Stimulated activated CD4-positive, alpha-beta T cell treated with anti-CD3 and anti-CD28 coated beads, TNF-alpha, amount 100 ng/mL, for 4 hours (primary cell): ENCODE data around the gene PIP5K1B.
"Not testable (repeated sequence)": the region's sequence is repeated elsewhere in the genome, so short reads cannot be mapped to it uniquely, and the experiment has no call there.

Source experiments
- DNase-seq, 3 experiments: peaks; one replicate each; pipeline ENCODE4 v3.0.0-alpha.2; 2020; ENCODE audit warnings: low read depth in 3 of 3

PIP5K1B gene

DNA sequence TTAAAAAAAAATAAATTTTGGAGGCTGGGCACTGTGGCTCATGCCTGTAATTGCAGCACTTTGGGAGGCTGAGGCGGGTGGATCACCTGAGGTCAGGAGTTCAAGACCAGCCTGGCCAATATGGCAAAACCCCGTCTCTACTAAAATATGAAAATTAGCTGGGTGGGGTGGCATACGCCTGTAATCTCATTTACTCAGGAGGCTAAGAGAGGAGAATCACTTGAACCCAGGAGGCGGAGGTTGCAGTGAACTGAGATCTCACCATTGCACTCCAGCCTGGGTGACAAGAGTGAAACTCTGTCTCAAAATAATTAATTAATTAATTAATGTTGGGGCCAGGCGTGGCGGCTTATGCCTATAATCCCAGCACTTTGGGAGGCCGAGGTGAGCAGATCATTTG is 281.9 kb downstream of the PIP5K1B start:
- DNase-seq, result not testable (repeated sequence)

DNA sequence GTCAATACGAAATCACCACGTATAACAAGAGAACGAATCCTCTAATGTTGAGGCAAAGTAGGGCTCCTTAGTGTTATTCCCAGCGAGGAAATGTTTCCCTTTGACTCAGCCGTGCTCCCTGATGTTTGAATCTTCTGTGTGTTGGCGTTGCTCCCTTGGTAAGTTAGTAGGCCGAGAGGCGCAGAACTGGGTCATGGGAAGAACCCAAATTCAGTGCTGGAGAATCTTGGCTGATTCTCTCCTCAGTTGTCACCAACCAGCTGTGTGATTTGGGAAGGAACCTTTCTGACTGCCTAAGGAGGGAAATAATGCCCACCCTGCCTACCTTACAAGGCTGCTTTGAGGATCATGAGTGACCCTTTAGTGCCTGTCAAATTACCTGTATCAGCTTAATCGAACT is 286.4 kb downstream of the PIP5K1B start:
- DNase-seq, result no peak

DNA sequence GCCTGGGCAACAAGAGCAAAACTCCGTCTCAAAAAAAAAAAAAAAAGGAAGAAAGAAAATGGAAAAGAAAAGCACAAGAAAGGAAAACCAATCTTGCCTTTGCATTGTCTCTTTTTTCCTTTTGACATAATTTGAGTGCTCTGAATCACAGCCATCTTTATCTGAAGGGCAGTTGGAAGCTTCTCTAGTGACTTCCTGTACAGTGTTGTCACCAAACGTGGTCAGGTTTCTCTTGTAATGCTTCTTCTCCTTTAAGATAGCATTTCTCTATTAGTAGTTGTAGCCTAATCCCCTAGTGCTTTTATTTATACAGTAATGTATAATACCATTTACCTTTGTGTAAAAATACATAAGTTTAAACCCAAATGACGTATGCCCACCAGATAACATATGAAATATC is 290.7 kb downstream of the PIP5K1B start:
- DNase-seq, result no peak

DNA sequence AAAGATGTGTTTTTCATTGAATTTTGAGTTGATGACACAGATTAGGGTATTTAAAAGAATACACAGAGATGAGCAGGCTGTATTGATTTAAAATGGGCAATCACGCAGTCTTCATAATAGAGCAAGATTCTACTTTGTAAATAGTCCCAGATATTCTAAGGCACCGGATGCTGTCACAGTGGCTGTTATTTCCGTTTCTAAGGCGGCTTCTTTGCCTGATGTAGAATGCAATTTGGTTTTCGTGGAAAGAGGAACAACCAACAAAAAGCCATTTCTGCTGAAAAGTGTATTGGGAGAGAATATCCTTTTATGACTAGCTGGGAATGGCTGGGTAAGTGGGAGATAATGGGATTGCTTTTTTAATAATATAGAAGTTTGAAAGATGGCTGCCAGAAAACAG is 291.4 kb downstream of the PIP5K1B start:
- no peak for DNase-seq

DNA sequence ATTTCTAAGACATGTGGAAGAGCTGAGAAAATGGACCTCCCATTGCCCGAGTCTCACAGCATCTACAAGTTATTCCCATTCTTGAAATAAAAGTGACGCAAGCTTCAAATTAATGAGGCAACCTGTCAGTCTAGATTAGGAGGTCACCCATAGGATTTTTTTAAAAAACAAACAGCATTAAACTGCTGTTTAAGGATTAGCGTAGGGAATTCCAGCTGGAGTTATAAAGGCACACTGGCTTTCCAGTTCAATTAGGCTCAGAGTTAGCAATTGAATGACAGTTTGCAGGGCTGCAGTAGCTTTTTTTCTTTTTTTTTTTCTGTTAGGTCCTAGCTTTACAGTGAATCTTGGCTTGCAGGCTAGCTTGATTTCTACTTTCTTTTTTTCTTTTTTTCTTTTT is 292.6 kb downstream of the PIP5K1B start:
- no peak for DNase-seq

DNA sequence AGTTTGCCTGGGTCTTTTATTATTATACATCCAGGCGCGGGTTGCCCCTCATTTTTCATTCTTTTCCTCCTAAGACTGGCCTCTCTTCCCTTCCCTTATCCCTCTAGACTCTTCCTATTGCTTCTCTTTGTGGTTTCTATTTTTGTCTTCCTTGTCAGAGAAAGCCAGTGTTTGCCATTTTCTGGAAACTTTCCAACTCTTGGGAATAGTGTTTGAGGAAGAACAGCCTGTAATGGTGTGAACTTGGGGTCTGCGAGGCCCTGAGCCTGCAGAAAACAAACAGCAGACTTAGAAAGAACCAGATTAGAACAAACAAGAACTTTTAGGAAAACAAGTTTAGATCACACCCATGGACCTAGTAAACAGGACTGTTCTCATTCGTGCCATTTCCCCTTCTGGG is 293.3 kb downstream of the PIP5K1B start:
- no peak for DNase-seq

DNA sequence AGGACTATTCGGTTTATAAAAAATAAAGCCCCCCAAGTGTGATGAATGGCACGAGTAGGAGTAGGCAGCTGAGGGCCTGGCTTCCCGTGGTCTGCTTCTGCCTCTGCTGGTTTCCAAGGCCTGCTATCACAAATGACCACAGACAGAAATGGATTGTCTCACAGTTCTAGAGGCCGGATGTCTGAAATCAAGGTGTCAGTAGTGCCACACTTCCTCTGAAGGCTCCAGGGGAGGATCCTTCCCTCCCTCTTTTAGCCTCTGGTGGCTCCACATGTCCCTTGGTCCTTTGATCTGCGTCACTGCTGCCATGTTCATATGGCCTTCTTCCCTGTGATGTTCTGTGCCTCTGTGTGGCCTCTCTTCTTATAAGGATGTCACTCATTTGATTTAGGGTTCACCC is 293.8 kb downstream of the PIP5K1B start:
- no peak for DNase-seq

DNA sequence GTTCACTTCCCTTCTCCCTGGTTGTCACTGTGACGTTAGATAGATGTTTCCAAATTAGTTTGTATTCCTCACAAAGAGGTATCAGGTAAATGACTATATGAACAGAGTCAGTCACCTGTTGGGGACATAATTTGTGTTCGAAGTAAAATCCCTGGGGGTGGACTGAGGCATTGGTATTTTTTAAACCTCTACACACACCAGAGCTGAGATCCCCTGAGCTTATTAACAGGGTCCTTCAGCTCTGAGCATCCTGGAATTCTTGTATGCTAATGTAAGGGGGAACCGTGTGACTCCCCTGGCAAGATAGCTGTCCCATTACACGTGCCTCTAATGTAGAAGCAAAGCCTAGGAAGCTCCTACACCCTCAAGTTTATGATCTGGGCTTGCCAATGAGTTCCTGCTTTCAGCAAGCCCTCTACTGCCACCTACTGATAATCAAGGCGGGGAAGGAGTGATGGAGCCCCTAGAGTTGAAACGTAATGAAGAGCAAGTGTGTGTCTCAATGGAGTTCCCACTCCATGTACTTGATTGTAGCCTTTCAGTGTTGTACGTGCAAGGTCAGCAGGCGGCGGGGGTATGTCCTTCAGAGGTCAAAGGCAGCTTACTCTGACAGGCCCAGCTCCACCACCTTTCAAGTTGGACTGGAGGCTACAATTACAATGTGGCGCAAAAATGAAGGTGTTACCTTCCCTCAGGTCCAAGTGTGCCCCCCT is 294.5 kb downstream of the PIP5K1B start:
- DNase-seq, result peak in 2 of 3 experiments; percentile 22 to 49

DNA sequence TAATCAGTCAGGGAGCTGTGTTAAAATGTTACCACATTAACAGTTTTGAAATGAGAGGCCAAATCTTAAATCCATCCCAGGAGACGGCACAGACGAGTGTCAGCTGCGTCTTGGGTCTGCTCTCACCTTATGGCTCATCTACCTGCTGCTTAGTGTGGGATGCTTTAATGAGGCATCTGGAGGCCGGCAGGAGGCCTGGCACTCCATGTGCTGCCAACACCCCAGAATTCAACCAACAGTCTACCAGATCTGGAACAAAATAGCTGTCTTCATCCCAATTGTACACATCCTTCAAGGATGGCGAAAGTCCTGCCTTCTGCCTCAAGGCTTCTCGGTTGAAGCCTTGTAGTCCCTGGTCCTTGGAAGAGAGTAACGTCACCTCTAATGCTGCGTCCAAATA is 296.9 kb downstream of the PIP5K1B start:
- no peak for DNase-seq

DNA sequence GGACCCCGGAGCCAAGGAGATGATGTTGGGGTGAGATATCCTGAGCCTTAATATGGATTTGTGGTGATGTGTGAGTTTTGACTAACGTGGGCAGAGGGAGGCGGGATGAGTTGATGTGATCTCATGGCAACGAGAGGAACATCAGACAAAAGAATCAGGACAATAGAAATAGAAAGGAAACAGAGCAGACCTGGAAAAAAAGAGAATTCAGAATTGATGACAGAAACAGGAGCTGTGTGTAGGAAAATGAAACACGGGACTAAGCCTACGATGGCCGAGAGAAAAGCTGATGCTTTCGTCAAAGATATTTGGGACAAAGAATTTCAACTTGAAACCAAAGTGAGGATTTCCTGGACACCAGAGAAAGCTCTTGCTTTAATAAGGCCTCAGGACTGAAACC is 298.0 kb downstream of the PIP5K1B start:
- no peak for DNase-seq

DNA sequence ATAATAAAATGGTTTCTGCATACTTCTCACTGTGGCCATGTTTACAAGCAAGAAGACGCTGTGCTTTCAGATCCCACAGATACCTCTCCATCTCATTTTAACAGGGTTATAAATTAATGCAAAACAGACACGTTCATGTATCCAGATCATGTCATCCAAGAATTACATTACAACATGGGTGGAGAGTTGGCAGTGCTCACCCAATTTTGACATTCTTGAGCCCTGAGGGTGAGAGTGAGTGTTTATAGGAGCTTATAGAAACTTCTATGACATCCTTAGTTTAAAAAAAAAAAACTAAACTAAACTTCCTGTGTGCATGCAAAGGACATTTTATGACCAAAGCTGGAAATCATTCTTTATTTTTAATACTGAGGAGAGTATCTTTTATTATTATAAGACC is 299.8 kb downstream of the PIP5K1B start:
- no peak for DNase-seq

DNA sequence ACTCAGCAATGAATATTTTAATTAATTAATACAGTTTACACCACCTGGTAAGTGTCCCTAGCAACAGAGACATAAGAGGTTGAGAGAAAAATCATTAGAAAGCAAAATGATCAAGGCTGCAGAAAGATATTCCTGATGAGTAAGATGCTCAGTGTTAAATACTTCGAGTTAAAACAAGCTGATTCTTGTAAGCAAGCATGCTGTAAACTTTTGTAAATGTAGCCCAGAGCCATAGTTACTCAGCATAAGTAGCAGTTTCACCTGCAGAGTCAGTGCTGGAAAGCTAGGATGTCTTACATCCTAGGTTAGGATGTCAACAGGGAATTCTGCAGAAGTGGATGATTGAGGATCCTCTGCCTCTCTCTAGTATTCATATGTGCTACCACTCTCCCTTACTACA is 304.7 kb downstream of the PIP5K1B start:
- no peak for DNase-seq

DNA sequence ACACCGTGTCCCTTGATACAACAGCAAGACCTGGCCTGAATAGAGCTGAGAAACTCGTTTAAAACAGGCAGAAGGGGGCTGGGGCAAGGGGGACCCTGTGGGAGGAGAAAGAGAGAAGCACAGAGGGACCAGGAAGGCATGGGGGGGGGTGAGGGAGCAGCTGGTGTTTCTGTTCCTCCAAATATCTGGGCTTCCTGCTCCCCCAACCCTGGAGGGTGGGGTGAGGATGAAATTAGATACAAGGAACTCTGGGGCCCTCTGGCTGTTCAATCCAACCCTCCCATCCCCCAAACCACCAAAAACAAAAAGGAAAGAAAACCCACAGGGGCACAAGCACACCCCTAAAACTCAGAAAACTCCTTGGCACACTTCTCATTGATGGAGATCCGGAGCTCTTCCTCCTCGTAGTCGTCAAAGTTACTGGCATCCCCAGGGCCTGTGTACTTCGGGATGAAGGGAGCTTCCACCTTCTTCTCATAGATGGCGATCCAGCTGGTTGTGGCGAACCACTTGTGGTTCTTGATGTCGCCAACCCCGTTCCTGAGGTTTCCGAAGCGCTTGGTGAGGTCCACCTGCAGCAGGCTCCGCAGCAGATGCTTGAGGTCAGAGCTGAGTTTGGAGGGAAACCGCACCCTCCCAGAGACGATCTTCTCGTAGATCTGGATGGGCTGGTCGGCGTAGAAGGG is 307.8 kb downstream of the PIP5K1B start:
- no peak for DNase-seq

DNA sequence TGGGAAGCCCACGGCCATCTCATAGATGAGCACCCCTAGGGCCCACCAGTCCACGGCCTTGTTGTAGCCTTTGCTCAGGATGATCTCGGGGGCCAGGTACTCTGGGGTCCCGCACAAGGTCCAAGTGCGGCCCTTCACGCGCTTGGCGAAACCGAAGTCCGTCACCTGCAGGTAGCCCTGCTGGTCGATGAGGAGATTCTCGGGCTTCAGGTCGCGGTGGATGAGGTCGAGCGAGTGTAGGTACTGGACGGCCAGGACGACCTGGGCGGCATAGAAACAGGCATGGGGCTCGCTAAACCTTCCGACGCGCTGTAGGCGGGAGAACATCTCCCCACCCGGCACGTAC is 308.3 kb downstream of the PIP5K1B start:
- no peak for DNase-seq

DNA sequence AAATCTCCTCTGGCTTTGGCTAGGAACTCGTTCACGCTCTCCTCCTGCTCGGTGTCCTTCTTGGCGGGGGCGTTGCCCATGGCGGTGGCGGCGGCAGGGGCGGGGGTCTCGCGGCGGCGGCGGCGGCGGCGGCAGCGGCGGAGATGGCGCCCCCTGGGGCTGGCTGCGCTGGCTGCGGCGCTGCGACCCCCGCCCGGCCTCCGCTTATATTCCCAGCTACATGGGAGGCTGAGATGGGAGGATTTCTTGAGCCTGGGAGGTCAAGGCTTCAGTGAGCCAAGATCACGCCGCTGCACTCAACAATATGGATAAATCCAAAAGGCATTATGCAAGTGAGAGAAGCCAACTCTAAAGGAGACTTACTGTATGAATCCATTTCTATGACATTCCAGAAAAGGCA is 309.0 kb downstream of the PIP5K1B start, which contains the start of gene PRKACG:
Gene PRKACG (minus strand): TSS at position 101 of the 400 bp plus-strand sequence. CDS start 21 bp downstream, at position 80.
- no peak for DNase-seq

DNA sequence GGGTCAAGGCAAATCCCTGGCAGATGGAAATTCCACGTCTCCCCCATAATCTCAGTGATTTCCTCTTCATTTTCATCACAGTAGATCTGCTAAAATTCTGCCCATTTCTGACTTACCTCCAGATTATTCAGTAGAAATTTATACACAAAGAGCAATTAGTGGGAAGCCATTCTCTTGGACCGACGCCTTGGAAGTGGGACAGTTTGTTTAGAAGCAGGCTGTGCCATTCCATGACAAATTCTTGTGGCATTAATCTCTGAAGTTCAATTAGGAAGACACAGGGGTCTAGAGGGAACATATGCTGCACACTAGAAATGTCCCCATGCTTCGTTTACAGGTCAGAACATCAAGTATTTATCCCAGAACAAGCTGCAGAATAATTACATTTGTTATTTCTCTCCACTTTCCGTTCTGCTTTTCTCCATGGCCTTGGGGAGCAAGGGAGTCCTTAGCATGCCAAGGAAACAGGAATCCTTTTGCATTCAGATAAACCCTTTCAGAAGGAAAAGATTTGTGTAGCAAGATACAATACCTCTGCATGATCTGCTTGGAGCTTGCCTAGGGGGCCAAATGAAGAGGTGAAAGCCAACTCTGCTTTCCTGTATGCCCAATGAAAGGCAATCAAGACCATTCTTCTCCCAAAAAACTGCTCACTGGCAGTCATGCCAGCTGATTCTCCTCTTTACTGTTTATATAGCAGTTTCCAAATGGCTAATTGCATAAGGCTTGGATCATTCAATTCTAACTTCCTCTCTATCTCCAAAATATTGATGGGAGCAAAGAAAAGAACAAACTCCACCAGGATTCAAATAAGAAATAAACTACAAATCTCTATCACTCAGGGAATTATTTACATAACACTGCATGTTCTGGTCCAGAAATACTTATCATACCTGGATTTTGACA is 311.4 kb downstream of the PIP5K1B start:
- no peak for DNase-seq

DNA sequence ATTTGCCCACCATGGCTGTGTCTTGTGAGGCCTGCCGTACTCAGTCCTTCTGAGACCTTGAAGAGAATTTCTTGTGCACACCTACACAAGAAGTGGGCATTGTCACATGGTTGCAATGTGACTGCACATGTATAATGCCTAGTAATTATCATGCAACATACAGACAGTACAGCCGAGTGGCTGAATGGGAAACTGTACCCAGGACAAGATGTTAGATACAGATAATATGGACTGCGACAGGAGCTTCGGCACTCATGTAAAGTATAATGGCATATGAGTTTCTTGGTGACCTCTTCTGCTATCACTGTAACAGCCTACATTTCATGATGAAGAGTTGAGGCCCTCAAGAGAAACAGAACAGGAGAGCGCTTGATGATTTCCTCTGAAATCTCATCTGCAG is 313.7 kb downstream of the PIP5K1B start:
- DNase-seq, result no peak

DNA sequence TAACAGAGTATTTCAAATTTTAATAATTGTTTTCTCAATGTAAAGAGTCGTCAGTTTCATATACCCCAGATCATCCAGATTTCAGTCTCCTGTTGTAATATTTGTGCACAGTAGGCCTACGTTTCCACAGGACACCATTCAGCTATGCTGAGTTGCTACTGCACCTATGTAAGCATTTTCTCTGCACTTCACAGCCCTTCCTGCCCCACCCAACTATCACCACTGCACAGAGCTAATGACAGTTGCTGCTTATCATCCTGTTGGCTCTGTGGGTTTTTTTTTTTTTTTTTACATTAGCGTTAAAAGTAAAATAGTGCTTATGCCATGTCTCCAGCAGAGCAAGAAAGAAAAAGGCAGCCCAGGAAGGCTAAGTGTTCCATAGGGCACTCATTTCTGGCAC is 314.8 kb downstream of the PIP5K1B start:
- no peak for DNase-seq

DNA sequence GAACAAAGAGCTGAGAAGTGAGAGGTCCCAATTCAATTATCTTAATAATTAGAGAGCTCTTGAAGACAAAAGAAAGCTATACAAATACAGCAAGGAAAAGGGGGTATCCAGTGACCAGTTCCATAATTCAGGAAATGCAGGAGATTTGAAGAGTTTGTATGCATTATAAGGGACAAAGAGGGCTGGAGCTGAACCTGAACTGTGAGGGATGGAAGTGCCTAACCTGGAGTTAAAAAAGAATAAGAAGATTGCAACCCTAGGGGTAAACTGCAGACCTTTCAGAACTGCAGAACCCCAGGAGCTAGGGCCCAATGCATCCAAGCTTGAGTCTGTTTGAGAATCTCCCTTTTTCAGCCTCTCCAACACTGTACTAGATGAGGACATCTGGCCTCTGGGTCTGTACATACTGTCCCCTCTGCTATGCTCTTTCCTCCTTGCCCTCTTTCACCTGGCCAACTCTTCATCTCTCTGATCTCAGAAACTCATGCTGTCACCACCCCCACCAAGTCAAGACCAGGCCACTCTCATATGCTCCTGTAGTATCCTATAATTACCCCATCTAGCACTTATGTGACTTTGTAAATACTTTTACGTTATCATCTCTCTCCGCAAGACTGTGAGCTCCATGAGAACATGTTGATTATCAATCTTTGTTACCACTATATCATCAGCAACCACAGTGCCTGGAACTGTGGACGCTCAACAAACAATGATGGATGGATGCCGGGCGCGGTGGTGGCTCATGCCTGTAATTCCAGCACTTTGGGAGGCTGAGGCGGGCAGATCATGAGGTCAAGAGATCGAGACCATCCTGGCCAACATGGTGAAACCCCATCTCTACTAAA is 315.5 kb downstream of the PIP5K1B start:
- DNase-seq, result no peak

DNA sequence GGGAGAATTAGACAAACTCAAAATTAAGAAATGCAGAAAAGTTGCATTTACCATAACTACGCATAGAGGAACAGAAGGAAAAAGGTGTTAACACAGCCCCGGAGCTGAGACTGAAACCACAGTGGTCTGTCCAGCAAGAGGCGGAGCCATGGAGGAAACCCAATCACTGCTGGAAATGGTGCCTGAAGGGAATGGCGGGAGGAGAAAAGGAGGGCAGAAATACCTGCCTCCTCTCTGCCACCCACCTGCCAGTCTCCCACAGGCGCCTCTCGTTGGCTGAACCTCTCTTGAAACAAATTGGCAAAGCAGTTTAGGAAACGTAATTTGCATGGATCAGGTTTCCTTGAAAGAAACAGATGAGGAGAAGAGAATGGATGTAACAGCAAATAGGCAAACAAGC is 318.6 kb downstream of the PIP5K1B start:
- DNase-seq, result no peak

DNA sequence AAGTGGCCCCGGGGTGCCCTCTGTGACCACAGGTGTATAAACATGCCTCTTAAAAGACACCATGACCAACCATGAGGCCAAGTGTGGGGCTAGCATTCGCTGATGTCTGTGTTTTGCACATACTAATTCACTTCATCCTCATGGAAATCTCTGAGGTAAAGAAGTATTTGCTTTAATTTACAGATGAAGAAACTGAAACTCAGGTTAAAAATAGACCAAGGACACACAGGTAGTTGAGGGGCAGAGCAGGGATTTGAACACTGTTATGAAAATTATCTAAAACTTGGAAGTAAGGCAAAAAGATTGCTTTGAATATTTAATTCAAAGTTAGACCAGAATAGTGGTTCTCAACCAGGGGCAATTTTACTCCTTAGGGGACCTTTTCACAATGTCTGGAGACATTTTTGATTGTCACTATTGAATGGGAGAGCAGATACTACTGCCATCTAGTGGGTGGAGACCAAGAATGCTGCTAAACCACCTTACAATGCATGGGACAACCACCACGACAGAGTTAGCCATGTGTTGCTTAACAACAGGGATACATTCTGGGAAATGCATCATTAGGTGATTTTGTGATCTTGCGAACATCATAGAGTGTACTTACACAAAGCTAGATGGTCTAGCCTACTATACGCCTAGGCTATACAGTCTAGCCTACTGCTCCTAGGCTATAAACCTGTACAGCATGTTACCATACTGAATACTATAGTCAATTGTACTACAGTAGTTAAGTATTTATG is 322.5 kb downstream of the PIP5K1B start:
- DNase-seq, result no peak
